HG02943 (cell line): Measurements from ENCODE around the gene RYR2.

Experiments
- ATAC-seq: cut with Tn5 transposase; IDR thresholded peaks from one replicate; pipeline ENCODE4 v1.9.1; 2021; ENCODE audit warnings: mild to moderate bottlenecking, low read depth, moderate library complexity; ENCODE audit not compliant: unreplicated experiment

RYR2 gene

GRCh38 chr1:237041795-237042525 is at the start of gene RYR2:
RYR2 (plus strand) TSS chr1:237042184; CDS start chr1:237042522, 338 bp downstream.
- no peak for ATAC-seq

- ATAC-seq = no peak
Measured at GRCh38 chr1:236992449-236992848, 49.5 kb upstream of the RYR2 start.

GRCh38 chr1:236994450-236994849 is 47.5 kb upstream of the RYR2 start:
- ATAC-seq = no peak

DNA sequence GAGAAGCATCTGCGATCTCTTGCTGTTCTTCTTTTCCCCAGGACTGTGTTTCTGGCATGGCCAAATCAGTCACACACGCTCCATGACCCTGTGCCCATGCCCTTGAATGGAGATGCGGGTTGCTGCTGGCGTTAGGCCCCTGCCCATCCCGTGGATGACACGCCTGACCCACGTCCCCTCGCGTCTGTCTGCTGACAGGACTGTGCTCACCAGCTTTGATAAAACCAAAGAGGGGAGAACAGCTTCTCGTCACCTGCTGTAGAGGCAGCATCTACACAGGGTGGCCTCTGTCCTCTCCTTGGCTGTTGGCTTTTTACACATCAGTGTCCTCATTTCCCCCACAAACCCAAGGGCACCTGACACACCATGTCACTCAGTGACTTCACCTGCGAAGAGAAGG is 44.6 kb upstream of the RYR2 start:
- no peak for ATAC-seq

DNA sequence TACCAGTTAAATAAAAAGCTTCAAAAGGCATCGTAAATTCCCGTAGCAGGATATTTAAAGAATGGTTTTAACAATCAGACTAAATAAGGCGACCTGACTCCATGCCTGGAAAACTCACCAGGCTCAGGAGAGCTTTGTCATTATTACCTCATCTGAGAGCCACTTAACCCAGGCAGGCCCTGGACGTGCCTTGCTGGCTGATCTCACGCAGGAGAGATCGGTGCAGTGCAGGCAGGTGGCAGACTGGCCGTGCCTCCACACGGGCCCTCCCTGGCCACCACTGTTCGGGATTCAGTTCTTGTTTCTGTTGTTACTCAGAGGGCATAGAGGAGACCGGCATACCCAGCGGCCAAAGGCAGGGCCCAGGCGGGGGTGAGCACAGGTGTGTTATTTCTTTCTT is 44.1 kb upstream of the RYR2 start:
- no peak for ATAC-seq

DNA sequence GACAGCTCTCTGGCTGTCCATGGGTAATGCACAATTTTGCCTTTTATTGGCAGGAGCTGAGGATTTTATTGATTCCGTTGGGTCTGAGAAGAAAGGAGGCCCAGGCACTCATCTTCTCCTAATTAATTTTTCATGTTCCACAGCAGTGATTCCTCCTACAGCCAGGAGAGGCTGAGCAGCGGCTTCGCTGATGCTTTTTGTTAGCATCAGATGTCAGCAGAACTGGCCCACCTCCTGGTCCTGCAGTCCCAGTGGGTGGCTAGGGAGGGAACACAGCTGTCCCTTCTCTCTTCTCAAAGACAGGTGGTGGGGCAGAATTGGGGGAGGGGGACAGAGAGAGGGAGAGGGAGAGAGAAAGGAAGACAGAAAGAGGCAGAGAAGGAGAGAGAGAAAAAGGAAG is 43.4 kb upstream of the RYR2 start:
- no peak for ATAC-seq

- no peak for ATAC-seq
Measured at GRCh38 chr1:237000191-237000590, 41.8 kb upstream of the RYR2 start.

DNA sequence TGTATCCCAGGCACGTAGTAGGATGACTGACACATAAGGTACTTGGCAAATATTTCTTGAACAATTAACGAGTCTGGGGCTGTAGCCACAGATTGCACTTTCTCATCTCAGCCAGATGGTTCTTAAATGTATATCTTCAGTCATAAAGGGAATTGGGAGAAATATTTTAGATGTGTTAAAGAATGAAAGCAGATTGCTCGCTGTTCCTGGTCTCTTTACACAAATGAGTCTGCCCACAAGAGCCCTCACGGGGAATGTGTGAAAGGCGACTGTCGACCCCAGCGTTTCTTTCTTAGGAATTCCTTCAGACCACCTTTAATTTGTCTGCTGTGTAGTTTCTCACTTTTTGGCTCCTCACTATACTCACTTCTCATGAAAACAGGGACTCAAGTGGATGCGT is 38.5 kb upstream of the RYR2 start:
- ATAC-seq = no peak

- no peak for ATAC-seq
Measured at GRCh38 chr1:237004116-237004515, 37.9 kb upstream of the RYR2 start, which contains the start of gene MT1HL1. MT1HL1 (minus strand) TSS chr1:237004441; CDS start chr1:237004372, 69 bp downstream.

GRCh38 chr1:237005674-237006073 is 36.3 kb upstream of the RYR2 start:
- no peak for ATAC-seq

DNA sequence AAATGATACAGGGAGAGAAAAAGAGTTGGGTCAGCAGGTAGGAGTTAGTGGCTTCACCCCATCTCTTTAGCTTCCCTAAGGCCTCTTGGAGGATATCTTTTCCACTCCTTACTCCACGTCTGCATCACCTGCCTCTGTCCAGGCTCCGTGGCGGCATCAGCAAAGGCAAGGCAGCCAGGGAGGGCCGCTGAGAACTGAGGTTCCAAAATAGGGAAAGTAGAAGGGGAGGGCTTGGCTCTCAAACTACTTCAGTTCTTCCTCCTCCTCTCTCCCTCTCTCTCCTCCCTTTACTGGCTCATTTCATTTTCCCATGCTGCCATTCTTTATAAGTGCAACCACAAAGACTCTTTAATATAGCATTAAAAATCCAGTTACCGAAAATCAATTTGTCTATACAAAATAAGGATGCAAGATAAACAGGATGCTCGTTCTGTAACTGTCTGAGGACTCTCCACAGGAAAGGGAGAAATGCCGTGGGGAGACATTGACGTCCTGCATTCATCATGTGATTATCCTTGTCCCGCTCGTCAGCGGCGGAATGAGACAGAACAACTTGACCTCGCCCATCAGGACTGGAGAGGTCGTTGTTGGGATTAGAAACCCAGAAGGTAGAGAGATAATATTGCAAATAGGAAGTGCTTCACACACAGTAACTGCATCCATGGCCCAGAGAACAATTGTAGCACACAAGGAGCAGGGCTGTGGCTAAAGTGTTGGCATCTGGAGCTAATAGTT is 34.7 kb upstream of the RYR2 start:
- no peak for ATAC-seq

GRCh38 chr1:237009611-237010010 is 32.4 kb upstream of the RYR2 start:
- no peak for ATAC-seq

DNA sequence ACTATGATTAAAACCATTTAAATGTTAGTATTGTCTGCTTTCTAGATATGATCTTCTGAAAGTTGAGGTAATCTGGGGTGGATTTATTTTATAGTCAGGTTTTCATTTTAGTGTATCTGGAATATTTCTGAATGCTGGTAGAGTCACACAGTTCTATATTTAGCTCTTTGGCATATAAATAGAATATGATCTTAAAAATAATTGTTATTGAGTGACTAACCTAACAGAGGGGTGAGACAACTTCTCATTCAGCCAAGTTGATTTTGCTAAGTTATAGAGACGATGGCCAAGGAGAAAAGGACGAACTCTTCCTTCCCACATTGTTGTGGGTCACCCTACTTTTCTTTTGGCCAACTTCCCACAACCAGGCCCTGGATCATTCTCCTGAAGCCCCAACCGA is 30.6 kb upstream of the RYR2 start:
- ATAC-seq = no peak

DNA sequence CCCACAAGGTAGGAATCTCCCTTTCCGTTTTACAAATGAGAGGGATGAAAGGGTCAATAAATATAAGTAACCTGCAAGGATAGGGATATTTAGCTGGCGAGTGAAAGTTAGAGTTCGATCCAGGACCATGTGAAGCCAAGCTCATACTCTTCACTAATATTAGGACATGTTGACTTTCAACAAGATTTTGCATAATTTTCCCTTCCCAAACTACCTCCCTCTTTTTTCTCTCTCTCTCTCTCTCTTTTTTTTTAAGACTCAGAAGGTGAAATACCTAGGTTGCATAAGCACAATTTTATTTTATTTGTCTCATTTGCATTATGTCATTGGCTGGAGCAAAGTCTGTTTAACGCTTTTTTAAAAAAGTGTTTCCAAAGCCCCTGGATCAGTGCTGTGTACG is 29.6 kb upstream of the RYR2 start:
- ATAC-seq = no peak

- no peak for ATAC-seq
Measured at GRCh38 chr1:237012788-237013383, 29.1 kb upstream of the RYR2 start.

DNA sequence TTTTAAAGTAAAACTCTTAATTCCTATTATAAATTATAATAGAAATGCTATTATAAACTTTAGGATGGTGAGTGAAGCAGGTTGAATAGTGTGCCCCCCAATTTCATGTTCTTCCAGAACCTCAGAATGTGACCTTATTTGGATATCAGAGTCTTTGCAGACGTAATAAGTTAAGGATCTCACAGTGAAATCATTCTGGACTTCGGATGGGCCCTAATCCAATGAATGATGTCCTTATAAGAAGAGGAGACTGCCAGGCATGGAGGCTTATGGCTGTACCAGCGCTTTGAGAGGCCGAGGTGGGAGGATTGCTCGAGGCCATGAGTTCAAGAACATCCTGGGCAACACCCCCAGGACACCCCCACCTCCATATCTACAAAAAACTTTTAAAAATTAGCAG is 28.4 kb upstream of the RYR2 start:
- ATAC-seq = no peak

DNA sequence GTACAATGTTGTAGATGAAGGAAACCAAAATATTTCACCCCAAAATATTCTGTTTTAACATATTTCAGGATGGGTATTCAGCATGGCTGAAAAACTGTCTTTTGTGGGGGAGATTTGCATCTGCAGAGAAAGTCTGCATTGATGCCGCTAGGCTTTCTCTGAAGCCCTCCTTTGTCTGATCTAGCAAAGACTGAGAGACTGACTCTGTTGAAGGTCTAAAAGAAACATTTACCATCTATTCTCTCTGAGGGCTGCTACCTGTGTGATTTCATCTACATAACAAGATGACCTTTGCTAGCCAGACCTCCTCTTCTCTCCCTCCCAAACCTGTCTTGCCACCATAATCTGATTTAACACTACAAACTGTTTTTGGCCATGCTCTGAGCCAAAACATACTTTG is 25.4 kb upstream of the RYR2 start:
- no peak for ATAC-seq

DNA sequence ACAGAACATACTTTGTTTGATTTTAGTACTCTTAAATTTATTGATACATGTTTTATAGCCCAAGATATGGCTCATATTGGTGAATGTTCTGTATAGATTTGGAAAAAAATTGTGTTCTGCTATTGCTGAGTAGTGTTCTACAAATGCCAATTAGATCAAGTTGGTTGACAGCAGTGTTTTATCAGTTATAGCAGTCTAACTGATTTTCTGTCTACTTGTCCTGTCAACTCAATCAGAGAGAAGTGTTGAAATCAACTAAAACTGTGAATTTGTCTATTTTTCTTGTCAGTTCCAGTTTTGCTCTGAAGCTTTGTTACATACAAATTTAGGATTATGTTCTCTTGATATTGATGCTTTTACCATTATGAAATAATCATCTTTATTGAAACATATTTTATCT is 23.1 kb upstream of the RYR2 start:
- ATAC-seq = no peak

- no peak for ATAC-seq
Measured at GRCh38 chr1:237025358-237026074, 16.5 kb upstream of the RYR2 start.

- no peak for ATAC-seq
Measured at GRCh38 chr1:237029240-237029639, 12.7 kb upstream of the RYR2 start.
